MM.1S (cell line): ENCODE measurements around the gene STMP1.

Source experiments
- EZH2 ChIP-seq: fragments of 300-600 bp; sonication (generic); optimal IDR thresholded peaks from 2 replicates; pipeline ENCODE3; 2017; ENCODE audit warnings: low read depth, mild to moderate bottlenecking, antibody characterized with exemption, low read length, mixed read lengths
- EZH2phosphoT487 ChIP-seq: fragments of 300-600 bp; sonication (generic); IDR thresholded peaks from 2 replicates; pipeline ENCODE4 v1.6.1; 2018; ENCODE audit warnings: antibody characterized with exemption, low read length
- TF ChIP-seq, protein P1 (sequence below): fragments of 300-600 bp; sonication (generic); IDR thresholded peaks from 2 replicates; pipeline ENCODE4 v1.5.1; 2016; ENCODE audit warnings: antibody characterized with exemption, low read length, mixed read lengths

DNA sequence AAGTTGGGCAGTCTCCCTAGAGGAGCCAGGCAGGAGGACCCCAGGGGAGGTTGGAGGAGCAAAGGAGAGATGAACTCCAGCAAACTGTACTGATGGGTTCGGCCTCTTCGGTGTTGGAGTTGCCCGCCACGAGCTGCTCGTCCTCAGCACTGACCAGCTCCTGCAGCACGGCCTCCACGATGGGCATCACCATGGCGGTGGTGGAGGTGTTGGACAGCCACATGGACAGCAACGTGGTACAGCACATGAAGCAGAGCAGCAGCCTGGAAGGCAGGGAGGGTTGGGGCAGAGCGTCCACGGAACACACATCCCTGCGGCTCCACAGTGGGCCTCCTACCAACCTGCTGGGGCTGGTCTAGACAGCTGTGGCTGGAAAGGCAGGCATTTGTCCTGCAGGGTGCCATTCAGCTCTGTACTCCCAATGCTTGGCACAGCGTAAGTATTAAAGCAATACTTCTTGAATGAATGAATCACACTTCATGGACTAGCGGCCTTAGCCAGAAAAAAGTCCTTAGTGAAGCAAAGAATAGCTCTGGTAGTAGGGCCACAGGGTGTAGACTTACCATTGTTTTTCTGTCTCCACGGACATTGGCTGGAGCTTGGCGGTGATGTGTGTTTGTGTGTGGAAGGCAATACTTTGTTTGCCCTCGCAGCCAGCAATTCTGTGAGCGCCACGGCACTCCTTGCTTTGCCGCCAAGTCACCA lies 43.9 kb downstream of the STMP1 start:
- TF ChIP-seq, protein P1, sequence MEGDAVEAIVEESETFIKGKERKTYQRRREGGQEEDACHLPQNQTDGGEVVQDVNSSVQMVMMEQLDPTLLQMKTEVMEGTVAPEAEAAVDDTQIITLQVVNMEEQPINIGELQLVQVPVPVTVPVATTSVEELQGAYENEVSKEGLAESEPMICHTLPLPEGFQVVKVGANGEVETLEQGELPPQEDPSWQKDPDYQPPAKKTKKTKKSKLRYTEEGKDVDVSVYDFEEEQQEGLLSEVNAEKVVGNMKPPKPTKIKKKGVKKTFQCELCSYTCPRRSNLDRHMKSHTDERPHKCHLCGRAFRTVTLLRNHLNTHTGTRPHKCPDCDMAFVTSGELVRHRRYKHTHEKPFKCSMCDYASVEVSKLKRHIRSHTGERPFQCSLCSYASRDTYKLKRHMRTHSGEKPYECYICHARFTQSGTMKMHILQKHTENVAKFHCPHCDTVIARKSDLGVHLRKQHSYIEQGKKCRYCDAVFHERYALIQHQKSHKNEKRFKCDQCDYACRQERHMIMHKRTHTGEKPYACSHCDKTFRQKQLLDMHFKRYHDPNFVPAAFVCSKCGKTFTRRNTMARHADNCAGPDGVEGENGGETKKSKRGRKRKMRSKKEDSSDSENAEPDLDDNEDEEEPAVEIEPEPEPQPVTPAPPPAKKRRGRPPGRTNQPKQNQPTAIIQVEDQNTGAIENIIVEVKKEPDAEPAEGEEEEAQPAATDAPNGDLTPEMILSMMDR, result no peak
- TF ChIP-seq EZH2, result no peak
- TF ChIP-seq EZH2phosphoT487, result no peak
